Esophagus (tissue), 2 donors: ENCODE data around the gene SLC41A1. TPM values are rescaled to one million over a fixed set of nuclear protein-coding genes. Genes with fewer than 3 reads are reported as not detected.
"Not testable (repeated sequence)": the region's sequence is repeated elsewhere in the genome, so short reads cannot be mapped to it uniquely, and the experiment has no call there.

ENCODE experiments used
- H3K27ac ChIP-seq, 2 donors: one replicate each; pipeline ENCODE4 v1.5.1; 2013; ENCODE audit warnings: low read depth in 2 of 2, mild to moderate bottlenecking in 2 of 2, inconsistent platforms in 1 of 2, low read length in 1 of 2, moderate library complexity in 1 of 2
- H3K27me3 ChIP-seq, 2 donors: one replicate each; pipeline ENCODE4 v1.6.1; 2013; ENCODE audit warnings: low read length in 2 of 2, control low read depth in 1 of 2, mild to moderate bottlenecking in 1 of 2; ENCODE audit not compliant: insufficient read depth in 2 of 2, control insufficient read depth in 1 of 2
- H3K36me3 ChIP-seq, 2 donors: one replicate each; pipeline ENCODE4 v1.6.1; 2013; ENCODE audit warnings: low read length in 1 of 2; ENCODE audit not compliant: control insufficient read depth in 2 of 2, insufficient read depth in 2 of 2
- H3K4me1 ChIP-seq, 2 donors: one replicate each; pipeline ENCODE4 v1.6.1; 2013; ENCODE audit warnings: low read length in 1 of 2; ENCODE audit not compliant: control insufficient read depth in 2 of 2, insufficient read depth in 2 of 2
- H3K4me3 ChIP-seq, 2 donors: one replicate each; pipeline ENCODE4 v1.5.1; 2013; ENCODE audit warnings: low read length in 2 of 2, mild to moderate bottlenecking in 2 of 2, low read depth in 1 of 2, moderate library complexity in 1 of 2
- H3K9me3 ChIP-seq, 2 donors: one replicate each; pipeline ENCODE4 v1.6.1; 2013; ENCODE audit warnings: mild to moderate bottlenecking in 2 of 2, low read depth in 1 of 2, low read length in 1 of 2, moderate library complexity in 1 of 2; ENCODE audit not compliant: control insufficient read depth in 2 of 2, insufficient read depth in 1 of 2
- WGBS, 2 donors: extraction: QIAGEN DNeasy Blood & Tissue Kit; methylation state at CpG; one replicate each; pipeline ENCODE4 v1.1.7; 2013; 5-methylcytosine and 5-hydroxymethylcytosine counted together
- polyA plus RNA-seq, 2 donors: library from polyadenylated mRNA; stranded (reverse); fragments of 200-250 nt; gene quantifications; one replicate each; pipeline ENCODE4 v1.2.3, GENCODE V29; 2013
- donor health status: healthy with polysubstance abuse.
- donor health status: Bipolar disorder and iron deficiency.

The SLC41A1 gene
- polyA plus RNA-seq, 2 donors = 2.6 to 5.0 TPM

DNA sequence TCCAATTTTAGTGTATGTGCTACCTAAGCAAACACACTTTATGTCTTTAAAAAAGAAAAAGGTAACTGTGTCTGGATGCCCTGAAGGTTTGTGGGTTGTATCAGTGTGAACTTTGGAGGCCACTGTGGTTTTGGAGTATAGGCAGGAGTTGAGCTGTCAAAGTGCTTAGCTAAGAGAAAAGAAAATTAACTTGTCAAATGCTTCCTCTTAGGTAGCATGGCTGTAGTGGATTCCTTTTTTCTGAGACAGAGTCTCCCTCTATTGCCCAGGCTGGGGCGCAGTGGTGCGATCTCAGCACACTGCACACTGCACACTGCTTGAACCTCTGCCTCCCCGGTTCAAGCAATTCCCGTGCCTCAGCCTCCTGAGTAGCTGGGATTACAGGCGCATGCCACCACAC, 11.2 kb upstream of the SLC41A1 start:
- 91 to 97% methylated on average over 5 of the region's 5 CpGs for WGBS, 2 donors
- Histone ChIP-seq H3K36me3 (no peaks in the 10 kb centered on the region), H3K27me3 (no peaks in the 10 kb centered on the region), H3K27ac (no peak overlapping the region), H3K4me1 (peaks cover 0 to 5% of the 10 kb centered on the region in 2 donors), H3K4me3 (no peak overlapping the region), H3K9me3 (no peaks in the 10 kb centered on the region)

DNA sequence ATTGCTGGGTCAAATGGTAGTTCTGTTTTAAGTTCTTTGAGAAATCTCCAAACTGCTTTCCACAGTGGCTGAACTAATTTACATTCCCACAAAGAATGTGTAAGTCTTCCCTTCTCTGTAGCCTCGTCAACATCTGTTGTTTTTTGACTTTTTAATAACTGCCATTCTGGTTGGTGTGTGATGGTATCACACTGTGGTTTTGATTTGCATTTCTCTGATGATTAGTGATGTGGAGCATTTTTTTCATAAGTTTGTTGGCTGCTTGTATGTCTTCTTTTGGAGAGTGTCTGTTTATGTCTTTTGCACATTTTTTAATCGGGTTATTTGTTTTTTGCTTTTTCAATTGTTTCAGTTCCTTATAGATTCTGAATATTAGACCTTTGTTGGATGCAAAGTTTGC, 10.3 kb upstream of the SLC41A1 start:
- WGBS, 2 donors = 88 to 92% methylated on average over 2 of the region's 2 CpGs
- not testable (repeated sequence) for H3K36me3 ChIP-seq, H3K27me3 ChIP-seq, H3K4me1 ChIP-seq, H3K27ac ChIP-seq, H3K9me3 ChIP-seq, H3K4me3 ChIP-seq

DNA sequence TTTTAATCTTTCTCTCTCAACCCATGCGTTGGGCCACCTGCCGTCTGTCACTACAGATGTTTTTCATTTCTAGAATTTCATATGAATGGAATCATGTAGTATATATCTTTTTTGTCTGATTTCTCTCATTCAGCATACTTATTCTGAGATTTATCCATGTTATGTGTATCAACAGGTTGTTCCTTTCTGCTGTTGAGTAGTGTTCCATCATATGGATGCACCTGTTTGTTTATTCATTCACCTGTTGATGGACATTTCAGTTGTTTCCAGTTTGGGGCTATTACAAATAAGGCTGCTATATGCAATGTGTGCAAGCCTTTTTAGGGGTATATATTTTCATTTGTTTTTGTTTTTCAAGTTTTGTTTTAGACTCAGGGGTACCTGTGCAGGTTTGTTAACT, 9.4 kb upstream of the SLC41A1 start:
- peaks cover 0 to 2% of the 10 kb centered on the region in 2 donors for H3K4me1 ChIP-seq
- H3K27ac ChIP-seq = no peak overlapping the region
- 86 to 91% methylated on average over 2 of the region's 2 CpGs for WGBS, 2 donors
- no peaks in the 10 kb centered on the region for H3K9me3 ChIP-seq
- no peaks in the 10 kb centered on the region for H3K27me3 ChIP-seq
- H3K36me3 ChIP-seq = no peaks in the 10 kb centered on the region
- H3K4me3 ChIP-seq = no peak overlapping the region

DNA sequence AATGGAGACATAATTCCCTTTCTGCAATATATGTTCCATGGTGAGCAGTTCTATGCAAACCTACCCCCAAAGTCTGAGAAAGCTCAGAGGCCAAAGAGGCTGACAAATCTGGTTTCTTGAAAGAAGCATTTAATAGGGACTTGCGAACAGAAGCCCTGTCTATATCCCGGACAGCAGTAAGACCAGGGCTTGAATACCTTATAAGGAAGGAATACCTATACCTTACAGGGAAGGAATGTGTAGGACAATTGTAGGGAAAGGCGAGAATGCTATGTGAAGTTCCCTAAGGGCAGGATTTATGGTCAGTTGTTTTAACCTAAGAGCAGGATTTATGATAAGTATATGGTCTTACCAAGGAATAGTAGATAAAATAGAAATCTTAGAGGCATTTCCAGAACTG, 5.0 kb upstream of the SLC41A1 start:
- Histone ChIP-seq H3K4me1 (peaks cover 0 to 4% of the 10 kb centered on the region in 2 donors), H3K27me3 (no peaks in the 10 kb centered on the region), H3K27ac (no peak overlapping the region), H3K4me3 (no peak overlapping the region), H3K9me3 (no peaks in the 10 kb centered on the region), H3K36me3 (no peaks in the 10 kb centered on the region)
- WGBS, 2 donors = 94% methylated on average over 3 of the region's 3 CpGs

GRCh38 chr1:205817364-205817763, 4.4 kb upstream of the SLC41A1 start:
- H3K36me3 ChIP-seq = no peaks in the 10 kb centered on the region
- no peak overlapping the region for H3K4me3 ChIP-seq
- H3K9me3 ChIP-seq = no peaks in the 10 kb centered on the region
- no peak overlapping the region for H3K27ac ChIP-seq
- WGBS, 2 donors = 69 to 81% methylated on average over 3 of the region's 3 CpGs
- H3K27me3 ChIP-seq = no peaks in the 10 kb centered on the region
- peaks cover 0 to 4% of the 10 kb centered on the region in 2 donors for H3K4me1 ChIP-seq

- WGBS, 2 donors = 3% methylated on average over 14 of the region's 14 CpGs
- Histone ChIP-seq H3K9me3 (no peaks in the 10 kb centered on the region), H3K36me3 (peaks cover 0 to 4% of the 10 kb centered on the region in 2 donors), H3K4me1 (peaks cover 0 to 11% of the 10 kb centered on the region in 2 donors), H3K27ac (peak overlapping the region; percentile 77 to 81), H3K4me3 (peak overlapping the region; percentile 81 to 84), H3K27me3 (no peaks in the 10 kb centered on the region)
Observed at GRCh38 chr1:205813755-205814058, 709 bp upstream of the SLC41A1 start.

DNA sequence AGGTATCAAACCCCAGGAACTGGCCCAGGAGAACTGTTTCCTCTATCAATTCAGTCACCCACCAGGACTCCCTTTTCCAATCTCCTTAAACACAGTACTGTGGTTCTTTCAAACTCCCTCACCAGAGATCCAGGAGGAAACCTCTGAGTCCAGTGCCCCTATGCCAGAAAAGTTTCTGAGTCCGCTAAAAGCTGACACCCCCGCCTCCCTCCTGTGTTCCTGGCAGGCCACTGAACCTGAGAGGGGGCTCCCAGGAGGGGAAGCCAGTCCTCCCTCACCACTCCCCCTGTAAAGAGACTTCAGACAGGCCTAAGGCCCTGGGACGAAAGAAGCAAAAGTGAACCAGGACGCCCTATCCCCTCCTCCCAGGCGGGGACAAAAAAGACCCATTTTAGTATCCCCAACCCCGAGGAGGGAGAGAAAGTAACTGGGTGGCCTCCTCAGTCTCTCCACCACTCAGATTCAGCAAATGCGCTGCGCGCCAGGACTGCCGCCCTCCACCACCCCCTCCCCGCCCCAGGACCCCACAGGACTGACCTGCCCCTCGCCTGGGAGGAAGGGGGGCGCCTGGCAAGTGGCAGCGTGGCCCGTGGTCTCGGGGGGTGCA, 624 bp downstream of the SLC41A1 start:
- Histone ChIP-seq H3K27ac (peak overlapping the region; percentile 62 to 65), H3K9me3 (no peaks in the 10 kb centered on the region)
- WGBS, 2 donors = 0 to 3% methylated on average over 15 to 16 of the region's 16 CpGs

DNA sequence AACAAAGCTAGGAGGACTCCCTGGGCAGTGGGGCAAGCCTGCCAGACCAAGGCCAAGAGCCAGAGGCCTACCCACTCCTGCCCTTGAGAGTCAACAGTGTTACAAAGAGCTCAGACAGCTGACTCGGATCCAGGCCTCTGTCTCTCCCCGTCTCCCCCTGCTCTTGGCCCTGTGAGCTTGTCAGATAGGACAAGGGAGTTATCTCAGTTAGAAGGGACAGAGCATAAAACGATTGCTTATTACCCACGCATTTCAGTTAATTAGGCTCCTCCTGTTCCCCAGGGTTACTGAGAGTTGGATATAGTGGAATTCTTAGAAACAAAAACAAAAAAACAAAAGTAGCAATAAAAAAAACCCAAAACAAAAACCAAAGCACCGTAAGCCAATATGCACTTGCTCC, 1.3 kb downstream of the SLC41A1 start:
- 42 to 46% methylated on average over 5 of the region's 5 CpGs for whole genome bisulfite sequencing, 2 donors
- Histone ChIP-seq H3K27ac (no peak overlapping the region), H3K9me3 (no peaks in the 10 kb centered on the region), H3K36me3 (peaks cover 0 to 7% of the 10 kb centered on the region in 2 donors), H3K4me3 (no peak overlapping the region), H3K27me3 (no peaks in the 10 kb centered on the region), H3K4me1 (peaks cover 0 to 11% of the 10 kb centered on the region in 2 donors)

More for the DNA sequence above, 624 bp downstream of the SLC41A1 start:
- Histone ChIP-seq H3K36me3 (peaks cover 0 to 4% of the 10 kb centered on the region in 2 donors), H3K4me3 (peak overlapping the region; percentile 81 to 84), H3K27me3 (no peaks in the 10 kb centered on the region), H3K4me1 (peaks cover 0 to 11% of the 10 kb centered on the region in 2 donors)

DNA sequence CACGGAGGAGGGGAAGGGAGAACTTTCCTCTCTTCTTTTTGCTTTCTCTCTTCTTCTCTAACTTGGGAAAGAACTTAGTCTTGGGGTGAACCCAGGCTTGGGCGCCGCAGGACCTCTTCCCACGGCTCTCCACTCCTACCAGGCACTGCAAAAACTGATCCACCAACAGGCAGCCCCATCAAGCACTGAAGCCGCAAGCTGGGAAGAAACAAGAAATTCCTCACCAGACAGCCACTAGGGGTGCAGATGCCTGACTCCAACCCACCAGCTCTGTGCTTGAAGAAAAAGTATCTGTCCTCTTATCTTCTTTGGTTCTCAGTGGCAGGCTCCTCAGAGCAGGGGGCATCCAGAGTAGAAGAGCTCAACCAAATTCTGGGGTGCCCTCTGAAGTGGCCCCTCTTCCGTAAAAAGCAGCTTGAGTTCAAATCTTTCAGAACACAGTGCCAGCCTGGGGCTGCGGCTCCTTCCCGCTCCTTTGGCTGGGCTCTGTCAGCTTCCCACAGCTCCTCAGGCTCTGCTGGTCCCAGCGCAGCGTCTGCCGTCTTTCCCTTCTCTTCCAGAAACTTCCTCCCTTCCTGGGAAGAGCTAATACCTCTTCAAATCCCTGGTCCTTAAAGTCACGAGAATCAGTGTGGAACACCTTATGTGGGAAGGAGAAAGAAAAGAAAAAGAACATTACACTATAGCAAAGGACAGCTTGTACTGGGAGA, 2.4 kb downstream of the SLC41A1 start:
- Histone ChIP-seq H3K4me1 (peaks cover 0 to 17% of the 10 kb centered on the region in 2 donors), H3K36me3 (peaks cover 0 to 7% of the 10 kb centered on the region in 2 donors), H3K27ac (no peak overlapping the region), H3K9me3 (no peaks in the 10 kb centered on the region), H3K4me3 (no peak overlapping the region), H3K27me3 (no peaks in the 10 kb centered on the region)
- 88 to 90% methylated on average over 12 of the region's 12 CpGs for WGBS, 2 donors

DNA sequence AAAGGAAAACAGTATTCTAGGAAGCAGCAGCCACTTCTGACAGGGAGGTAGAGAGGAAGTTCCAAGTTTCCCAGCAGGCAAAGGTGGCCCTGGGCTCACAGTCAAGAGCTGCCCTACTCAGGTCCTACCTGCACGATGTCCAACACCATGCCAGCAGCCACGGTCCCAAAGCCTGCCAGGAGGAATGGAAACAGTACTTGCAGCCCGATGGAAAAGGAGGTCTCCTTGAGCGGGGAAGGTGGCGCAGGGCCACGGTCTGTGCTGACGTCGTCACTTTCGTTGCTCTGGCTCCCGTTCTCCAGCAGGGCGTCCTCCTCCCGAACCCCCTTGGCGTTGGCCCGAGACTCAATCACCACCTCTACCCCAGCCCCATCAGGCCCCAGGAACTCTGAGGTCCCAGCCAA, 3.1 kb downstream of the SLC41A1 start:
- H3K27ac ChIP-seq = no peak overlapping the region
- H3K9me3 ChIP-seq = no peaks in the 10 kb centered on the region
- no peak overlapping the region for H3K4me3 ChIP-seq
- H3K36me3 ChIP-seq = peaks cover 0 to 7% of the 10 kb centered on the region in 2 donors
- H3K27me3 ChIP-seq = no peaks in the 10 kb centered on the region
- H3K4me1 ChIP-seq = peaks cover 0 to 23% of the 10 kb centered on the region in 2 donors
- 71 to 90% methylated on average over 14 of the region's 14 CpGs for WGBS, 2 donors
